HG03135 (cell line): ENCODE measurements around the gene HOXA7.
A peak's percentile ranks its signal among the peaks of the same experiment; 100 is the strongest.

Experiments used
- ATAC-seq: cut with Tn5 transposase; IDR thresholded peaks from one replicate; pipeline ENCODE4 v1.9.1; 2021; ENCODE audit warnings: mild to moderate bottlenecking, moderate library complexity; ENCODE audit not compliant: unreplicated experiment

HOXA7 gene

DNA sequence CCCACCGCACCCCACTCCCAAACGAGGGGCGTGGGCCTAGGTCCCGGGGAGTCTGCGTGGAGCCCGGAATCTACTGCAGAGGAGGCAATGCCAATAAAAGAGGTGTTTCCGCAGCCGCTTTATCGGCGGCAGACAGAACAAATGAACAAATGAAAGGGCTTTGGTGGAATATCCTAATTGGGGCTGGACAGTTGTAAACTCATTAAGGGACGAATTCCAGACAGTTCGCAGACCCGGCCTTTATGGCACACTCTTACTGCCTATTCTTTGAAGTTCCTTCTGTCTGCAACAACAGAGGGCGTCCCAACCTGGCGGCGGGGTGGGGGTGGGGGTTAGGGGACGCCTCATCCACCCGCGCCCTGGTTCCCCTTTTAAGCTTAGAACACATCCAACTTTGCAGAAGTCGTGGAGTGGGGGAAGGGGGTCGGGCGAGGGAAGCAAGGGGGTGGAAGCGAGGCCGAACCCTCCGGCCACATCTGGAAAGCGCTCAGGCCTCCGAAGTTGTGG lies 4.8 kb upstream of the HOXA7 start:
- no peak for ATAC-seq

DNA sequence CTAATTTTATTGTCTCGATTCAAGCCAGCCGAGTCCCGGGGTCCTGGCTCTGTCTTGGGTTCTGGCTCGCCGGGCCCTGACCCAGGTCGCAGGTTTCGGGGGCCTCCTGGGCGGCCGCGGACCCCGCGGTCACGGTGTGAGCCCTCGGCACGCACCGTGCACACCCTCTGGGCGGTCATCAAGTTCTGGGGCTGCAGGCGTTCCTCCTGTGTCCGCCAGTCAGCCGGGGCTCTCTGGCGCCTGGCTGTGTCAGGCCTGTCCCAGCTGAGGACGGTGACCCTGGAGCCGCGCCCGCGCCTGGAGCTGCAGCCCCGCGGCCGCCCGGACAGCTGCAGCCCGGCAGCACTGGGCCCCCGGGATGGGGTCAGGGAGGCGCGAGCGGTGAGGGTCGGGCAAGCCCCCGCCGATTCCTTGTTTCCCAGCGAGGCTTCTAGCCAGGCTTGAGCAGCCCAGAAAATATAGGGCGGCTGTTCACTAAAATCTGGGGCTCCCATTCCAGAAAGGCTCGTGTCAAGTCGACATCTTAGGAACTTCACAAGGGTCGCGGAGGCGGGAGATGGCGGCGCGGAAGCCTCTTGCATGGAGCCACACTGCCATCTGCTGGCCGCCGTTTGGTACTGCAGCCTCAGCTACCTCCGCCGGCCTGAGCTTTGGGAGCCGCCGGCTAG lies 4.2 kb upstream of the HOXA7 start:
- ATAC-seq: peak; percentile 53

DNA sequence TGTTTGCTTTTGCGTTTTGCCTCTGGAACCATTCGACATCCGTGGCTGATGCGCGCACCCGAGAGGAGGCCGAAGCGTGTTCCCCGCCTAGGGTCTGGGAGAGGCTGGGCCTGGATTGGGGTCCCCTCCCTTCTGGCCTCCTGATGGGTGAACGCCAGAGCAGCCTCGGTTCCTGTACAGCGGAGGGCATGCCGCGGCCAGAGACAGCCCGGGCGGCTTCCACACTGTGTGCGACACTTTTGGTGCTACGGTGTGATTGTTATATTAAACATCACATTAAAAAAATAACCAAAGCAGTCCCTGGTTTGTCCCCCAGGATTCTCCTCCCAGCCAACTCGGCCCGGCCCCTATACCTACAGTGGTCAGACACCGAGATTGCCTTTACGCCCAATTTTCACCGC lies 3.7 kb upstream of the HOXA7 start:
- ATAC-seq: no peak

DNA sequence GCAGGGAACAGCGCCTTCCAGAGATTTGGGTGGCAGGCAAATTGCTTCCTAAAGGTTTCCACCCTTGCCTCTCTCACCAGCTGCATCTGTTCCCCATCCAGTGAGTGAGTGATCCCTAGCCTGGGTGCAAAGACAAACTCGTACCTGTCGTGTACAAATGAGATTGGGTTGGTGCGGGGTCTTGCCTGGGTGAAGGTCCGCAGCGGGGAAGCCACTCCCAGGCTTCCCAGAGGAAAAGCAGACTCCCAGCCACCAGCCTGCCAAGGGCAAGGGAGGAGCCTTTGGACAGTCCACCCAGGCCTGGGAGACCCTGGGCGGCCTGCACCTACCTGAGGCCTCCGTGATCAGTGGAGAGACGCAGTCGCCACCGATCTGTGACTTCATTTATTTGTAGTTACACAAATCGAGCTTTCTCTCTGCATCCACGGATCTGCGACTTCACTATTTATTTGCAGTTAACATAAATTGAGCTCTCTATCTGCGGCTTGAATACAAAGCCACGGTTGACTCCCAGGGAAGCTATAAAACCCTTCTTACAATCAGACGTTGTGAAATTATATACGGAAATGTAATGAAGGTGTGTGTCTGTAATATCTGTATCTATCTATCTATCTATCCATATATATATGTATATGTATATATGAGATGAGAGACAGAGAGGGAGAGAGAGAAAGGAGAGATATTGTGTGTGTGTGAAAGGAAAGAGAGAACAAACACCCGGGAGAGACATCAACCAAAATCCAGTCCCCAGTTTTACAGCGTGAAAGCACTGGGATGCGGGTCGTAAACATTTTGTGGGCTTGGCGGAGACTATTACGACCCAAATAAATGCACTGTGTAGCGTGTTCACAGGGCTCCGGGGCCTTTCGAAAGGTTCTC lies 3.0 kb upstream of the HOXA7 start:
- ATAC-seq: no peak

DNA sequence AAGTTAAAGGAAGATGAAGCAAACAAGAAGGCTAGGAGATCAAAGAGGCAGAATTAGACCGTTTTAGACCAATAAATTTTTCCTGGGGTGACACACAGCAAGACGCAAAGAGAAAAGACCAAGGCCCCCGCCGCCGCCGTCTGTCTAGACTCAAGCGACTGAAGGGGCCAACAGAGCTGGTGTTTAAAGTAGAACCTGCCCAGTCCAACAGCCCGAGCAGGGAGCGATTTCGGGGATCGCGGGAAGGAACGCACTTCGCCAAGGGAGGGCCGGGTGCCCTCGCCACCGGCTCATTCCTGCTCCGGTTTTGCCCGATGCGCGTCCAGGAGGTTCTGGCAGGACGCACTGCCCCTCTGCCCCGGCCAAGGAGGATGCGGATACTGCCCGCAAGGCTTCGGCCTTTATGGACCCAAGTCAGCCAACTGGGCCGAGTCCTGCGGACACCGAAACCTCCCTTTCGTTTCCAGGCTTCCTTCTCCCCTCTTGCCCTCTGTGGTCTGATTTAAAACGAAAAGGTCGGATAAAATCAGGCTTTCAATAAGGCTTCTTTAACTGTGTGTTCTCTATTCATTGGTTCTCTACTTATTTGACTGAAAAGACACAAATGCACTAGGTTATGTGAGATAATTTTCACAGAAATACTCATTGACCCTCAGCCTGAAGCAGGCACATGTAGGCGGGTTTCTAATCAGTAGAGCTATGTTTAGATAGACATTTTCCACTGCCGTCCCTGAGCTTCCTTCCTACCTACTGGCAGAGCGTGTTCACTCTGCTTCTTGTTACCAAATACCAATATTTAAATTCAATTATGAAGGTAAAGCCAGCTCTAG lies 2.2 kb upstream of the HOXA7 start:
- ATAC-seq: no peak

DNA sequence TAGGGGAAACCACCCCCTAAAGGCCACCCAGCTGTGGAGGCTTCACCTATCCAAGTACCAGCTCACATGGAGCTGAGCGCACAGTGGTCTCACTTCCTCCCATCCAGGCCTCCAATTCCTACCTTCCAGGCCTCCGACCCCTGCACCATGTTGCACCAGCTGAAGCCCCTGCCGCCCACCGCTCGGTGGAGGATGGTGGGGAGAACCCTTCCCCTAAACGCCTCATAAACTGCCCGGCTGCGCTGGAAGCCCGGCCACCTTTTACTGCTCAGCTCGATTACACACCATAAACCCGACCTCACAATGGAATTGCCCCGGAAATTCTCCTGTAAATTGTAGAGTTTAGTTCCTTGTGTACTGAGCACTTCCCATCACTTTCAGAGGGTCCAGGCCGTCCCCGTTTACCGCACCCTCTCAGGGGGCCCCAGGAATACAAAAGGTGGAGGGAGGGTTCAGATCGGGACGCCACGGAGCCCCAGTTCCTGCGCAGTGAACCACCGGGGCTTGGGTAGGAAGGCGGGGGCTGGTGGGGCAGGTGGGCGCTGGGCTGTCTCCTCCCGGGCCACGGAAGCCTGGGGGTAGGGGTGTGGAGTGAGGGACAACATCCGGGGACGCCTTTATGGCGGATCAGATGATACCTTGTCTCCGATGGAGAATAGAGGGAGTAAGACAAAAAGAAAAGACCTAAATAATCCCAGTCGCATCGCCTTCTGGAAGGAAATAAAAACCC lies 1.4 kb upstream of the HOXA7 start:
- no peak for ATAC-seq

DNA sequence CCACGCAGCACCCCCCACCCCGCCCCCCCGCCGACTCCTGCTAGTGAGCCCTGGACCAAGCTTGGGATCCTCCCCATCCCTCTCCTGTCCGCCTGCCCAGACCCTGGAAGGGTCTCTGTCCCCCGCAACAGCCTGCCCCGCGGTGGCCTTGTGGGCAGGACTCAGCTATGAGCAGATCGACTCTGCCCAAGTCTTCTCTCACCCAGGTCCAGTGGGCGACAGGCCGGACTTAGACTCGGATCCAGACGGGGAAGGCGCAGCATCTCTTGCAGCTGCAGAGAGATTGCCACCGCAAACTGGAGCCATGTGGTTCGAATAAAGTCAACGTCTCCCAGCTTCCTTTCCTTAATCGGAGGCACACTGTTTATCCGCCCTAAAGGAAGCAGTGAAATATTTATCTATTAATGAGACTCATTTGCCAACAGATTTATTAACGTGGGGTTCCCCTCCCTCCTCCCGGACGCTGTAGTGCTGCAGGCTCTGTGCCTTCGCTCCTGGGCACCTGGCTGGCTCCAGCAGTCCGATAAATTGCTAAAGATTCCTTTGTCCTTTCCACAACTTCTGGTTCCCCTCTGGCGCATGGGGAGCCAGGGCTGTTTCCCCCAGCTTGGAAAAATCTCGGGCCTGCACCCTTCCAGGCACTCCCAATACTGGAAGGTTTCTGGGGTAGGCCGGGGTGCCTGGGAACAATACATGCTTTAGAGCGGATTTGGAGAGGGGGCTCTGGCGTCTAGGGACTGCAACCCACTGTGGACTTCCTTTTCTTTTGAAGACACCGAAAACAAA lies 634 bp upstream of the HOXA7 start:
- no peak for ATAC-seq

DNA sequence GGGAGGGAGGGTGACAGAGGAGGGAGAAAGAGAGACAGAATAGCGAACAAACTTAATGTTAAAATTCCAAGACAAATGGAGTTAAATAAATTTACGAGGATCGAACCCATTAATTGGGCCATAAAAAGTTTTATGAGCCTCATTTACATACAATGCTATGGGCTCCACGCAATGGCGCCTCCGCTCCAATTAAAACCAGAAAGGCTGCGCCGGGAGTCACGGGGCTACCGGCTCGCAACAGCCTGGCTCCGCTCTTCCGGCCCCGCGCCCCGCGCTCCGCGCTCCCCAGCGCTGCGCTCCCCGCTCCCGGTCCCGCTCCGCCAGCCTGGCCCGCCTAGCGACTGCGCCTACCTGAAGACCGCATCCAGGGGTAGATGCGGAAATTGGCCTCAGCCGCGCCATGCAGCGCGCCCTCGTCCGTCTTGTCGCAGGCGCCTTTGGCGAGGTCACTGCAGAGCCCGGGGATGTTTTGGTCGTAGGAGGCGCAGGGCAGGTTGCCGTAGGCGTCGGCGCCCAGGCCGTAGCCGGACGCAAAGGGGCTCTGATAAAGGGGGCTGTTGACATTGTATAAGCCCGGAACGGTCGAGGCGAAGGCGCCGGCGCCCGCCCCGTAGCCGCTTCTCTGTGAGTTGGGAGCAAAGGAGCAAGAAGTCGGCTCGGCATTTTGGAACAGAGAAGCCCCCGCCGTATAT lies 513 bp downstream of the HOXA7 start:
- no peak for ATAC-seq

DNA sequence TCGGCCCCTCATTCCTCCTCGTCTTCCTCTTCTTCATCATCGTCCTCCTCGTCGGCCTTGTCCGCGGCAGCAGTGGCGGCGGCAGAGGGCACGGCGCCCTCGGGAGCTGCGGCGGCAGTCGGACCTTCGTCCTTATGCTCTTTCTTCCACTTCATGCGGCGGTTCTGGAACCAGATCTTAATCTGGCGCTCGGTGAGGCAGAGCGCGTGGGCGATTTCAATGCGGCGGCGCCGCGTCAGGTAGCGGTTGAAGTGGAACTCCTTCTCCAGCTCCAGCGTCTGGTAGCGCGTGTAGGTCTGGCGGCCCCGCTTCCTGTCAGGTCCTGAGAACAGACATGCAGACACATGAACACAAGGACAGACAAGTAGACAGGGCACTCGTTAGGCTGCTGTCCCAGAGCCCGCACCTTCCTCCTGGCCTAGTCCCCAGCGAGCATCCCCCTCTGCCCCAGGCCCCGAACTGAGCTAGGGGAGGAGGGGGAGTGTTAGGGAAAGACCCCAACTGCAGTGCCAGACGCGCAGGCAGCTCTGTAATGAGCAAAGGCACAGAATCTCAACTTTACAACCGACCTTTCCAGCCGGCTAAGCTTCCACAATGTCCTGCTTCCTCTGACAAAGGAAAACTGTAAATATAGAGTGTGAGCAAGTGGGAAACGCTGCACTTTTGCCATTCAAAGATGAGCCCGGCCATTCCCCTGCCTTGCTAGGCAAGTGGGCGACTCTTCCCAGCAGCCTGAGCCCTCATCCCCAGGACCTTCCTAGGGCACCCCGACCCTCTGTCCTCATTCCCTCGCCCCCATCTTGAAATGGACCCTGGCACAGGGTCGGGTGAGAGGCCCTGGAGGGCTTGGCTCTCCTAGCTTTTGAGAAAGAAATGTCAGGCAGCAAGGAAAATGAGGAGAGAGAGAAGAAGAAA lies 1.3 kb downstream of the HOXA7 start:
- ATAC-seq: no peak

DNA sequence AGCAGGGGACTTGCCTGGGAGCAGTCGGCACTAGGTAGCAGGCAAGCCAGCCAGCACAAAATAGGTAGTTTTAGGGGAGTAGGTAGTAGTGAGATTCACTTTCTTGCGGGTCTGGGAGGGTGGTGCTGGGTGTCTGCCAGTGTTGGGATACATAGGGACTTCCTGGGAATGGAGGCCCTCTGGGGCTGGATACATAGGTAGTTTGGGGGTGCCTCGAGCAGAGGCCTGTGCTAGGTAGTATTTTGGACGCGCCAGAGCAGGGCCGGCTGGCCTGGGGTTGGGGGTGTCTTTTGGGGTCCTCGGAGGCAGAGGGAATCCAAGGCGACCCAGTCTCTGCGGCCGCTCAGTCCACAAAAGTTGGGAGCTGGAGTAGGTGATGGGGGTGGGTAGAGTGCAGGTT lies 2.1 kb downstream of the HOXA7 start:
- no peak for ATAC-seq

DNA sequence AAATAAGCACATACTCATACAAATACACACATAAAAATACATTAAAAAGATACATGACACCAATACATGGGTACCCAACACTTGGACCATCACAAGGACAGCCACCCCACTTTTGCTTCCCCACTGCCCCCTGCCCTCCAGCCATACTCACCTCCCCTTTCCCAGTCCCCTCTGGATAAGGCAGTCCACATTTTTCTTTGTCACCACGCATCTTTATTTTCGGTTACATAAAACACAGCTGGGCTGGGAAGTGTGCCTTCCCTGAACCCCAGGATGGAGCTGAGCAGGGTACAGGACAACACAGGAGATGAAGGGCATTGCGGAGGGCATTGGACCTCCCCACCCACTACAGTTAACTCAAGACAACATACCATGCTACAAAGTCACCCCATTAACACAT lies 2.9 kb downstream of the HOXA7 start:
- no peak for ATAC-seq

DNA sequence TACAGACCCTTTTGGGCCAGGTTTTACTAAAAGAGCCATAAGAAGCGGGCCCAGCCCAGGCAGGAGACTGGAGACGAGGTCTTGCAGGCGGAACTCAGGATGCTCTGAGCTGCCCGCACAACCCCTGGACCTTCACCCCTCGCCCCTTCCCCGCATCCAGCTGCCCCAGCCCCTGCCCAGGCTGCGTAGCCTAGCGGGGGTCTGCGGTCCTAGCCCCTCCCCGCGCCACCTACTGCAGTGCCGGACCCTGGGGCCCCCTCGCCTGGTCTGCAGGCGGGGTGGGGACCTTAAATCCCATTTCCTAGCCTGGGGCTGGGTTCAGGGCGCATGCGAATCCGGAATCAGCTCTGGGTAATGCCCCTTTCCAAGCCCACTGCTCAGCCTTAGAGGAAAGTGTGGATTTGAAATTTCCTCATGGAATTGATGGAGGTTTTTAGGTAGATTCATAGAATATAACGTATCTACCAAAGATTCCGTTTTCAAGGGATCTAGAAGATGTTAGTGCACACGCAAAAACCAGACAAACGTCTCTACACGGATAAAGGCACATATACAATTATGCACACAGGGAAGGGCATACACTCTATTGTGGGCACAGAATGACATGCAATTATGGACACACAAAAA lies 3.5 kb downstream of the HOXA7 start:
- ATAC-seq: no peak

DNA sequence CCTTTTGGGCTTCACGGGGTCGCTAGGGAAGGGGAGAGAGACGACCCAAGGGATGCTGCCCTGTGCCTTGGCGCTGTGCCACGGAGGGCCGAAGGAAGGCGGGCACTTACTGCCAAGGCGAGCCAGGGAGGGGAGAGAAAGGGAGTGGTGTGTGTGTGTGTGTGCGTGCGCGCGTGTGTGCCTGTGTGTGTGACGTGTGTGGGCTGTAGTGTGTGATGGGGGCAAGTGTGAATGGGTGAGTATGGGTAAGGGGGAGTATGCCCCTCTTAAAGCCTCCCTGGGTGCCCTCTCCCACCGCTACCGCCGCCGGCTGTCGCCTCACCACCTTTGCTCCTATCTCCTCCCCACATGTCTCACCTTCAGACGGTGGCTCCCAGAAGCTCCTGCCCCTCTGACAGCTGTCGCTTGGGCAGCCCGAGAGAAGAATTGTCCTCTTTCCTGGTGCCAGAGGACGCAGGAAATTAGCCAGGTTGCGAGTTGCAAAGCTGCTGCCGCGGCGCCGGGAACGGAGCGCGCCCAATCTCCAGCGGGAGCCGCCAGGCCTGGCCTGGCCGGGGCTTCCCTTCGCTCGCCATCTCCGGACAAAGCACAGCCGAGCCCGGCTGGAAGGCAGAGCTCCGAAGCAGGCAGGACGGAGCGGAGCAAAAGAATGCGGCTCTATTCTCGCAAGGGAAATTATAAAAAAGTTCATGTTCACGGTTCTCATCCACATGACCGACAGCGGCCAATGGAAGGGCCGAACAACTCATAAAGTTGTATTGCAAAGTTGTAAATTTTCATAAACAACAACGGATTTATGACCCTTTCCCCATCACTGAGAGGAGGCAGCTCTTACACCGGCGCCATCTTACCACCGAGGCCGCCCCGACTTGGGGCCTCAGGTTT lies 4.3 kb downstream of the HOXA7 start, which contains the start of gene HOXA3:
TSS of gene HOXA3 (minus strand) at position 653 of the 885 bp plus-strand sequence. CDS start 41,943 bp downstream, outside the sequence.
- ATAC-seq: no peak

DNA sequence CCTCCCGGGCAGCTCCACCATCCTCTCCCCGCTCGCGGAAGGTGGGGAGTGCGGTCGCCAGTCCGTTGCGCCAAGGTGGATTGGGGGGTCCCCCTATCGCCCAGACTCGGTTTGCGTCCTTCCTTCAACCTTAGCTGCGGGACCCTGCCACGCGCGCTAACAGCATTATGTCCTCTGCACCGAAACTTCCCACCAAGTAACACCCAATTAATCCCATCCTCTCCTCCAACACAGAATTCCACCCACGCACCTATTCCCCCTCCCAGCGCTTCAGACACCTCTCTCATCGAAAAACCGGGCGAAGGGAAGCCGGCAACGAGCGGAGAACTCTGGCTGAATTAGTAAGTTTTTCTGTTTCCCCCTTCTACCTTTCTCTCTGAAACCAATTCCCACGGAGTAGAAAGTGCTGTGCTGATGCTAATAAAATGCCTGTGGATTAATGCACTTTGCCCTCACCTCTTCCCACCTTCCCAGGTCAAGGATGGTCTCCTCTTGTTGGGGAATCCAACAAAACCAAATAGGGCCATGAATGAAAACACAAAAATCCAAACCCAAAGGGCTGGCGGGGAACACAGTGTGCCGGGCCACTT lies 5.0 kb downstream of the HOXA7 start:
- no peak for ATAC-seq

DNA sequence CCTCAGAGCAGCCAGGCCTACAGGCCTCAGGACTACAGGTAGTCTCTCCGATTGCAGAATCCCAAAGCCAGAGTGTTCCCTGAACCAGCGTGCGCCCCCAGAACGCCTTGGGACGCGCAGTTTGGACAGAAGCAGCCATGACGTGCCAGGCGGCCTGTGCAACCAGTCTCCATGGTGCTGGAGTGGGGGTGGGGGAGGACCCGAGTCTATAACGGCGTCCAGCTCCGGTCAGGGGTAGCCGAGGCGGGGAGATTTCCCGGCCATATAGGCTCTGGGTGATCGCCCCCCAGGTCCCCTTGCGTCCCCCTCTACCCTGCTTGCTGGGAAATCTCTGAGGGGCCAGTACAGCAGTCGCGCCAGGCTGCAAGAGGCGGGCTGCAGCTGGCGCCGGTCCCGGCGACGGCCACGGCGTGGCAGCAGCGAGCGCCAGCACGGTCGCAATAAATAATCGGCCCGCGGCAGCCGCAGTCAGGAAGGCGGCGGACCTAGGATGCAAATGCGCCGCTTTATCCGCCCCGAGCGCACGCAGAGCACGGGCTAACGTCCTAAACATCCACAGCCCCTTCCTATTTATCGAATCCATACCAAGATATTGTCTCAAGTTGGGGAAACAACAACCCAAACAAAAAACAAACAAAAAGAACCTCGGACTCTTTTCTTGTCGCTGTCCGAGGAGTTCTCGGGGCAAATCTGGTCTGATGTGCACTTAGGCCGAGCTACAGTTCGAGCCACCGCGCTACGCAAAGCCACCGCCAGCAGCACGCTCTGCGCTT lies 5.7 kb downstream of the HOXA7 start:
- ATAC-seq: peak; percentile 72
